HG02943 (cell line): ENCODE data around the gene SHISA3.

Source experiments
- ATAC-seq: cut with Tn5 transposase; IDR thresholded peaks from one replicate; pipeline ENCODE4 v1.9.1; 2021; ENCODE audit warnings: mild to moderate bottlenecking, low read depth, moderate library complexity; ENCODE audit not compliant: unreplicated experiment

The SHISA3 gene

GRCh38 chr4:42390622-42391354, 6.5 kb upstream of the SHISA3 start:
- no peak for ATAC-seq

GRCh38 chr4:42391355-42391664, 6.0 kb upstream of the SHISA3 start:
- ATAC-seq, result no peak

- ATAC-seq, result no peak
Observed at GRCh38 chr4:42391981-42392380, 5.3 kb upstream of the SHISA3 start.

- ATAC-seq, result no peak
Observed at GRCh38 chr4:42392436-42392835, 4.9 kb upstream of the SHISA3 start.

GRCh38 chr4:42395595-42395994, 1.7 kb upstream of the SHISA3 start:
- no peak for ATAC-seq

- ATAC-seq, result no peak
Observed at GRCh38 chr4:42396361-42396751, 932 bp upstream of the SHISA3 start.

- ATAC-seq, result no peak
Observed at GRCh38 chr4:42397635-42398170, 415 bp downstream of the SHISA3 start.

- ATAC-seq, result no peak
Observed at GRCh38 chr4:42398171-42398870, 1.0 kb downstream of the SHISA3 start.

- ATAC-seq, result no peak
Observed at GRCh38 chr4:42398871-42399331, 1.6 kb downstream of the SHISA3 start.

GRCh38 chr4:42399393-42399792, 2.1 kb downstream of the SHISA3 start:
- ATAC-seq, result no peak

- ATAC-seq, result no peak
Observed at GRCh38 chr4:42401171-42401570, 3.9 kb downstream of the SHISA3 start.

- no peak for ATAC-seq
Observed at GRCh38 chr4:42404001-42404400, 6.7 kb downstream of the SHISA3 start.

GRCh38 chr4:42410446-42410845, 13.2 kb downstream of the SHISA3 start:
- ATAC-seq, result no peak

GRCh38 chr4:42411803-42412202, 14.5 kb downstream of the SHISA3 start:
- ATAC-seq, result no peak

GRCh38 chr4:42412251-42412650, 15.0 kb downstream of the SHISA3 start:
- no peak for ATAC-seq

- no peak for ATAC-seq
Observed at GRCh38 chr4:42415281-42415680, 18.0 kb downstream of the SHISA3 start.

GRCh38 chr4:42416017-42416416, 18.7 kb downstream of the SHISA3 start:
- no peak for ATAC-seq

- ATAC-seq, result no peak
Observed at GRCh38 chr4:42417550-42417949, 20.3 kb downstream of the SHISA3 start.

- no peak for ATAC-seq
Observed at GRCh38 chr4:42420140-42420539, 22.9 kb downstream of the SHISA3 start.

GRCh38 chr4:42425146-42426065, 28.1 kb downstream of the SHISA3 start:
- no peak for ATAC-seq

GRCh38 chr4:42428036-42428435, 30.7 kb downstream of the SHISA3 start:
- ATAC-seq, result no peak
